Smooth muscle cell of the brain vasculature (primary cell): ENCODE measurements around the gene ADCYAP1R1.

ENCODE experiments used
- DNase-seq: peaks from one replicate; pipeline ENCODE4 v3.0.0-alpha.2; 2012; ENCODE audit warnings: low read depth, low spot score

The ADCYAP1R1 gene

GRCh38 chr7:31087351-31087750, 35.2 kb downstream of the ADCYAP1R1 start:
- DNase-seq: no peak

DNA sequence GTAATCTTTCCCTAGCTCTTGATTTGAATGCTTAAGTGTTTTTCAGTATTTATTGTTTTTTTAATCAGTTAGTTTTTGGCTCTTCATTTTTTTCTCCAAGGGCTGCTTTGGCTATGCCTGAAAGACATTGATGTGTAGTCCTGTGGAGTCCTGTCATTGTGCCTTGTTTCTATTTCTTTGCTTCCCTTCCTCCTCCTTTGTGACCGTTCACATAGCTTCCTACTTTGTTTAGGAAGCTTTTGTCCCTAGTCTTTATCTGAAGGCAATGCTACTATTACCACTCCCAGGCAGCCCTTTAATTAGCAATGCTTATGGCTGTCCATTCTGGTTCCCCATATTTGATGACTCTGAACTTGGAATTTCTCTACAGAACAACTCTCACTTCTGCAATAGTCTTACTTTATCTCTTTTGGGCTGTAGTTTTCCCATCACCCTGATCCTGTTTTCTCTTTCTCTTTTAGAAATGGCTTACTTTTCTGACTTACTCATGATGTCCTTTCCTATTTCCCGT, 39.9 kb downstream of the ADCYAP1R1 start:
- no peak for DNase-seq

DNA sequence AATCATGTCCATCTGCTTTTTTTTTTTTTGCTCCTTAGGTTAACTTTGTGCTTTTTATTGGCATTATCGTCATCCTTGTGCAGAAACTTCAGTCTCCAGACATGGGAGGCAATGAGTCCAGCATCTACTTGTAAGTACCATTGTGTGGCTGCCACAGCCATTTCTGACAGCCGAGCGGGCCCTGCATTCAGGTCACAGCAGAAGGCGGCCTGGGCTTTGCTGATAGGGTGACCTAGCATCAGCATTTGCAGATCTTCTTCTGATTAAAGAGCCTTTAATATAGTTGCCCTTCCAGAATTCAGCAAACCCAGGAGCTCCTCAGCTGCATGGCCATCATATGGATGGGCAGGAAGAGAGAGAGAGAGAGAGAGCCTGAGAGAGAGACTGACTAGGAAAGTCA, 40.5 kb downstream of the ADCYAP1R1 start:
- no peak for DNase-seq

- DNase-seq: no peak
Observed at GRCh38 chr7:31093282-31093681, 41.2 kb downstream of the ADCYAP1R1 start.

DNA sequence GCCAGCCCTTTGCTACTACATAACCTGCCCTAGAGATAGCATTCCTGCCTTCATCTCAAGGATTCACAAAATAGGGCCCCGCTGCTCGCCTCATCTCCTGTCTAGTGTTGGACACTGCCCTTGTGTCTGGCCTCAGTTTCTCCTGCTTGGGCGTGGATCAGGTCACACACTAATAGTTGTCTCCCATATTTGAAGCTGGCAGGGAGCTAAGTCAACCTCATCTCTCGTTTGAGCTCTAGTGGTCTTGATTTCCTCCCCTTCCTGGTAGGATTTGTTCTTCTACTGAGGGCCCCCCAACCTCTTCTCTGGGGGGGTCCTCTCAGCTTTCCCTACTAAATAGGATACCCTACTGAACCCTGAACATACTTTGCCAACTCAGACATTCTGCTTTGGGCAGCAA, 42.2 kb downstream of the ADCYAP1R1 start:
- DNase-seq: no peak

- DNase-seq: no peak
Observed at GRCh38 chr7:31095286-31096197, 43.4 kb downstream of the ADCYAP1R1 start.

DNA sequence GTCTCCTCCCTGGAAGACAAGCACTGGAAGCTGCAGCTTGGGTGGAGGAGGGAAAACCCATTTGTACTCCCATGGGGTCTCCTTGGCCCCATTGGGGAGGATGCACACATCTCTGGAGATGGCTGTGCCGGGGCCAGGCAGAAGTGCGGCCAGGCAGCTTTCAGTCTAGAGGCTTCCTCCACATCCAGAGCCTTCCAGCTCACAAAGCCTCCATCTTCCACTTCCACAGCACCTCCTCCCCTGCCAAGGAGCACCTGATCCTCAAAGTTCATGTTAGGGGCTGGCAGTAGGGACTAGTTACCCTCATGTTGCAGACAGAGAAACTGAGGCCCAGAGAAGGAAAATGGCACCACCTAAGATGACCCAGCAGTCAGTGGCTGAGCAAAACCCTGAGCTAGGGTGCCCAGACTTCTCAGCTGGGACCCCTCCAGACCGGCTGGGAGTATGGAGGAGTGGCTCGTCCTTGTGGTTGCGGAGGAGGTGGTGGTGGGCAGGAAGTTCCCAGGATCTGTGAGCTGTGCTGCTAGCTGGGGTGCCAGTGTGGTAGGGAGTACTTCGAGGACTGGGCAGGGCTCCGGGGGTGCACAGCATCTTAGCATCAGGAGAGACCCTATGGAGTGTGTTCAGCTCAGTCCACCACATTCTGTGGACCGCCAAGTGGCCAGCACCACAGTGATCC, 44.2 kb downstream of the ADCYAP1R1 start:
- no peak for DNase-seq

- no peak for DNase-seq
Observed at GRCh38 chr7:31096877-31097258, 44.8 kb downstream of the ADCYAP1R1 start.

DNA sequence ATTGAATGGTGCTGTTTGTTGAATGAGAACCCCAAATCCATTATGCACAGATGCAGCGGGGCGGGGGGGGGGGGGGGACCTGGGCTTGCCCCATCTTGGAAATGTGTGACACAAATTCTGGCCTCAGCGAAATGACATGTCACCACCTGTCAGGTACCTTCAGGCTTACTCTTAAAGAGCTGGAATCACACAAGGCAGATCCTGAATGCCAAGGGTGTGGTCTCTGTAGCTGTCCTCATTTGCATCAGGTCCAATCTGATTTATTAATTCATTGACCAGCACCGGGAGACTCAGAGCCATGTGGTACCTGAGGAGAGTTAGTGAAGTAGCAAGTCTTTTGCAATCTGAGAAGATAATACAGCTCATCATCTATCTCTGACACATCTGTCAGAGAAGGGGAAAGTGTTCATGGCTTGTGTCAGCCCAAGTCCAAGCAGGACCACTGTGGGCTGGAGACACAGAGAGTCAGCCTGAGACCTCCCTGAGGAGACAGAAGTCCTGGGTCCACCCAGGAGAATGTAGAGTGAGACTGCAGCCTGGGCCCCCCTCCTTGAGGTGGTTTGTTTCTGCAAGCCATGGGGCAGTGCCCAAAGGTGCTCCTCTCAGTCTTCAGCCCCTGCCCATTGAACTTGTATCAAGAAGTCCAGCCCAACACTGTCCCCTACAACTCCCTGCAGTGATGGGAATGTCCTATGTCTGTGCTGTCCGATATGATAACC, 46.7 kb downstream of the ADCYAP1R1 start:
- no peak for DNase-seq

DNA sequence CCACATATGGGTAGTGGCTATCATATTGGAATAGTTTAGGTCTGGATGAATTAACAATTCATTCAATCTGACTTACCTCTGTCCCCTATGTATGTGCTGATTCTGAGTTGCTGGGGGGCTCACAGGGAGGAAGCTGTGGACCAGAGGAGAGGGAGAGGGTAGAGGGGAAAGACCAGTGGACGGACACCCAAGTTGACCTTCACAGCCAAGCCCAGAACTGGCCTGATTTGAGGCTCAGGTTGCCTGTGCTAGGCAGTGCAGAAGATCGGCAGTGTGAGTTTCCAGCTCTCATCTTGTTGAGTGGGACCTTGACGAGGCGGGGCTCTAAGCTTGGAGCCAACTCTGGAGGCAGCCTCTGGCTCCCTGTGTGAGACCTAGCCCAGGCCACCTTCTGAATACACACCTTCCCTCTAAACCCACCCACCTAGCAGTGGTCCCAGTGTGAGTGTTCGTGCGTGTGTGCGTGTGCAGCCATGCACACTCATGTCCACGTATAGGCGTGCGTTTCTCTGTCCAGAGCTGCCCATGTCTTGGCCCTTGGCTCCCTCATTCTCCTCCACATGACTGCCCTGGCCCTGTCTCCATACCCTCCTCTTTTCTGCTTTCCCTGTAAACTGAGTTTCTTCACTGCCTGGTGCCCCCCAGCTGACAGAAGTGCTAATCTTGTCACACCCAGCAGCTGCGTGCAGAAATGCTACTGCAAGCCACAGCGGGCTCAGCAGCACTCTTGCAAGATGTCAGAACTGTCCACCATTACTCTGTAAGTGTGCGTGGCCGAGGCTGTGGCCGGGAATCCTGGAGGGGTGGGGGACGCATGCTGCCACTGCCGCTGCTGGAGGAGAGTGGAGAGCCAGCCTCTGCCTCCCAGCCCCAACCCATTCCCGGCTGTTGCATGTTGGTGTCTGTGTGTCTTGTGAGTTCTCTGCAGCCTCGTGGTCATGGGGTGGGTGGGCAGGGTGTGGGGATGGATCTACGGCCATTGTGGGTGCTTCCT, 47.6 kb downstream of the ADCYAP1R1 start:
- DNase-seq: no peak

DNA sequence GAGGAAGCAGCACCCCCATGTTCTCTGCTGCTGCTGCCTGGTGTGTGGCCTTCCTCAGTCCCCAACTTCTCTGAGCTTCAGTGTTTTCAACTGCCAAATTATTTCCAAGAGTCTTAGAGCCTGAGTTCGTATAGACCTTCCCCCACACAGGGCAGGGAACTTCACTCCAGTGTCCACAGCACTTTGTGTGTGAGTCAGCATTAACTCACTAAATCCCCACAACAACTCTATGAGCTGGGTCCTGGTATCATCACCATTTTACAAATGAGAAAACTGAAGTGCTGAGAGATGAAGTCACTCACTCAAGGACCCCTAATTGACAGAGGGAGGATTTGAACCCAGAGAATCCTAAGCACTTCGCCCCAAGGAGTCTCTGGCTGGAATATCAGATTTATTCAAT, 48.3 kb downstream of the ADCYAP1R1 start:
- DNase-seq: no peak

DNA sequence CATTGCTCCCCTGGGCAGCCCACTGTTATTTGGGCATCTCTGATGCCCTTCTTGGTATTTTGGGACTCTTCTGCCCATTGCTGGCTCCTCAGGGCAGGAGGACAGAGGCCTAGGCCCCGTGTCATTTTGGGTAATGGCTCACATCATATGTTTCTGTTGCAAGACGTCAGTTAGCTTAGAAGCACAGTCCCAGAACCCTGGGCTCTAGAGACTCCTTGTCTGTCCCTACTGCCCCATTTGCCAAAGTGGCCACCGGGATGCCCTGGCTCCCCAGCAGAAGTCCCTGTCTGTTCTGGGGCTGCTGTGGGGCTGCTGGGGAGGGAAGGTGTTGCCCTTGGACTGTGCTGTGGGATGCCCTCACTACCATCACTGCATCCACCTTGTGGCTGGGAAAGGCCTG, 48.8 kb downstream of the ADCYAP1R1 start:
- DNase-seq: no peak

GRCh38 chr7:31101544-31101943, 49.4 kb downstream of the ADCYAP1R1 start:
- no peak for DNase-seq

- no peak for DNase-seq
Observed at GRCh38 chr7:31102151-31102972, 50.3 kb downstream of the ADCYAP1R1 start.

- DNase-seq: no peak
Observed at GRCh38 chr7:31102973-31103850, 51.1 kb downstream of the ADCYAP1R1 start.

- DNase-seq: no peak
Observed at GRCh38 chr7:31104361-31105255, 52.5 kb downstream of the ADCYAP1R1 start.

- DNase-seq: no peak
Observed at GRCh38 chr7:31105256-31105950, 53.3 kb downstream of the ADCYAP1R1 start.
